Stimulated activated CD4-positive, alpha-beta T cell treated with anti-CD3 and anti-CD28 coated beads, Interleukin-2, amount 100 ng/mL, for 48 hours (primary cell): ENCODE data around the gene RABGAP1L.

Experiments
- DNase-seq, 2 donors: peaks; one replicate each; pipeline ENCODE4 v3.0.0-alpha.2; 2020

RABGAP1L gene

DNA sequence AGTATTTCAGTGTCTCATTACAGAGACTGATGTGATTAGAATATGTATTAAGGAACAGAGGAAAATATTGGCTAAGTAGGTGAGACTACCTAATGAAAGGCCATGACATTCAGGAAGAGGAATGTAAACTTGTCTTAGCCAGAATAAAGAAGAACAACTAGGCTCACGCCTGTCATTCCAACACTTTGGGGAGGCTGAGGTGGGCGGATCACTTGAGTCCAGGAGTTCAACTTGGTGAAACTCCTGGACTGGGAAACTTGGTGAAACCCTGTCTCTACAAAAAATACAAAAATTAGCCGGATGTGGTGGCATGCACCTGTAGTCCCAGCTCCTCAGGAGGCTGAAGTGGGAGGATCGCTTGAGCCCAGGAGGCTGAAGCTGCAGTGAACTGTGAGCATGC is 825.6 kb downstream of the RABGAP1L start:
- DNase-seq = no peak

DNA sequence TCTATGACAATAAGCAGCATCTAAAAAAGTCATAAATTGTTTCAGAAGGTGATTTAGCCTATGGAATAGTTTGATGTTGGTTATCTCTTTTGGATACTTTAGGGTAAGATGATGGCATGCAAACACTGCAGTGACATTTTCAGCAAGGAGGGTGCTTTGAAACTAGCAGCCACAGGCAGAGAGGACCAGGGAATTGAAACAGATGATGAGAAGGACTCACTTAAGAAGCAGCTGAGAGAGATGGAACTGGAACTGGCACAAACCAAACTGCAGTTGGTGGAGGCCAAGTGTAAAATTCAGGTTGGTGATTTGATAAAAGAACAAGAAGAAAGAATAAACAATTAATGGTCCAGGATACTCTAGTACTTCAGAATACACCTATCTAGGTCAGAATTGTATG is 829.2 kb downstream of the RABGAP1L start:
- DNase-seq = no peak

DNA sequence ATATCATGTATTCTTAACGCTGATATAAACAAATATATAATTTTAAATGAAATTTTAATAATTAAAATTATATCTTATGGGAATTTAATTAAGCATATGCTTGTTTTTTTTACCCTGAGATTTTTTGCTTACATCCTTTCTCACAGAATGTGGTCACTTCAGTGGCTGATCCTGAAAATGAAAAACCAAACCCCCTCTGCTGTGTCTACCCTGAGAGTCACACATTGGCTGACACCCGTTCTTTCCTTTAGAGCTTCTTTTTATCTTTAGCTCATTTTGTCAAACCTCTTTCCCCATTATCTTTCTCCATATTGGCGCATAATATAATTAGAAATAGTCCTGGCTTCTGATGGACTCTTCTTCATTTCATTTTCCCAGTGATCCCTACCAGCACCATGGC is 829.7 kb downstream of the RABGAP1L start:
- no peak for DNase-seq

DNA sequence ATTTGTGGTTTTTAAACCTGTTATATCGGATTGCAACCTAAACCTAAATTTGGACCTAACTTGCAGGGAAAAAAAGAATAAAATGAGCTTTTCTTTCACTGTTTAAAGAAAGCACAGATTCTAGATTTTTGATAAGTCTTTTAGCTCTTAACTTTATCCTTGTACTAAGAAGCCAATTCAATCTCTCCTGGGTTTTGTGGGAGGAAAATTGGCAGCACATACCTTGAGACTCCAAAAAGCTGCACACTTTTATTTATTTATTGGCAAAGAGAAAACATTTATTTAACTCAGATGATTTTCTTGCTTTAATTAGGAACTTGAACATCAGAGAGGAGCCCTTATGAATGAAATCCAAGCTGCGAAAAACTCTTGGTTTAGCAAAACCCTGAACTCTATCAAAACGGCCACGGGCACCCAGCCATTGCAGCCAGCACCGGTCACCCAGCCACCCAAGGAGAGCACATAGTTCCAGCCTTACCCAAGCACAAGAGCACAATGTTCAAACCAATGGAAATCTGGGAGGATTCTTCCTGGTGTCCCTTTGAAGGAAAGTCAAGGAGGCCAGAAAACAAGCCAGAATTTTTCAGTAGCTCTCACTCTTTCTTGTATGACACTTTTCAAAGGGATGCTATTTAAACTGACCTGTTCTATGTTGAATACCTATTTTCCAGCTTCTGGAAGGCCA is 830.4 kb downstream of the RABGAP1L start:
- no peak for DNase-seq

DNA sequence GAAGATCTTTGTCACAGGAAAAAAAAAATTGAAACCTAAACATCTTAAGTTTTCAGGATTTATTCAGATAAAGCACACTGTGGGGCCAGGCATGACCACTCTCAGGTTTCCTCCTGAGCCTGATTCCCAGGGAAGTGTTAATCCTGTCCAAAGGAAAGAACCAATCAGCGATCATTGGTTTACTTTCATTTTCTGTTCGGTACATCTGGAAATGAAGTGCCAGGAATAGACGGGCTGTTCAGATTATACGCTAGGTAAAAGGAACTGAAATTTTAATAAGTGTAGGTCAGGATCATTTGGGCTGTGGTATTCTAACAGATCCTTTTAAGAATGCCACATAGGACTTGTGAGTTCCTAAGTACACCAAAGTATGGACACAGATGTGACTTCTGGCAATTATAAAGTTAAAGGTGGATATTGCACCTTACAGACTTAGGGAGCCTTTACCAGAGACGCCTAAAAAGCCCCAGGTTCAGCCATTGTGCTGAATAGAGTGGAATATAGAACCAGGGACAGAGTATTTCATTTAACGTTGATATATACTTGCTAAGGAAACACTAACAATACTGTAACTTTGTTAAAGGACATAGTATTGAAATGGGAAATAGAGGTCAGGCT is 831.2 kb downstream of the RABGAP1L start:
- no peak for DNase-seq

DNA sequence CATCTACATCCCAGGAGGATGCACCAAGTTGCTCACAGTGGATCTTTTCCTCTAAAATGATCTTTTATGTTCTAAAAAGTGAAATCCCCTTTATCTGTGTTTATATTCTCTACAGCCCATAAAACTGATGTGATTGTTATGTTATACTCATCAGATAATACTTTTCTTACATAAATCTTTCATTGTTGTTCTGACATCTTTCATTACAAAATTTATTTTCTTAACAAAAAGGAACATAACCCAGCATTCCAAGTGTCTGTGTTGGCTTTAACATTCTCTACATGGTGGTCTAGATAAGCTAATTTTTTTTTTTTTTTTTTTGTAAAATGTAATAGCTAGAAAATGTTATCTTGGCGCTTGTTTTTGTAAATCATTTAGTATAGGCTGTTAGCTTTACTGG is 832.2 kb downstream of the RABGAP1L start:
- DNase-seq = no peak

DNA sequence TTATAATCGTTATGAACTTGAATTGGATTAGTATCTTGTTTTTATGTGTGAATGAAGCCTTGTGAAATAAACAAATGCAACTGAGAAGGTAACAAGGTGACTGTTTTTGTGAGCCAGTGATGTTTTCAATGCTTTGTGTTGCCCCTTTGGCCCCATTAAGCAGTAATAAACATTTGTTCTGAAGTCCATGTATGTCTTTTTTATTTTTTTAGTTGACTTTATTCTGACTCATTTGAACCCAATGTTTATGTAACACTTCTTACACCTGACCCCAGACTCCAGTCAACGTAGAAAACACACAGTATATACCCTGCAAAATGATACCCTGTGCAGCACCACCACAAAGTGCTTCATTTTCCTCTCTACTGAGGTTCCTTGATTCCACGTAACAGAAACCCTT is 835.8 kb downstream of the RABGAP1L start:
- DNase-seq = no peak

DNA sequence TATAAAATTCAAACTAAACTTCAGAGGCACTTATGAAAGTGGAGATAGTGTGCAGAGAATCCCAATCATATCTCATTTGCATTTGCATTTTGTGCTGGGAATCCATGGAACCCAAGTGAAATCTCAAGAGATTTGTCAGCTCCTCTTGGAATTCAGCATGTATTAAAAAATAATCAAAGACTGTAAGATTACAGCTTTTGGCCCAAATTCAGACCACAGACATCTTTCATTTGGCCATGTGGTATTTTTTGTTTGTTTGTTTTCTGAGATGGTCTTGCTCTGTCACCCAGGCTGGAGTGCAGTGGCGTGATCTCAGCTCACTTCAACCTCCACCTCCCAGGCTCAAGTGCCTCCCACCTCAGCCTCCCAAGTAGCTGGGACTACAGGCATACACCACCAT is 836.6 kb downstream of the RABGAP1L start:
- DNase-seq = no peak

DNA sequence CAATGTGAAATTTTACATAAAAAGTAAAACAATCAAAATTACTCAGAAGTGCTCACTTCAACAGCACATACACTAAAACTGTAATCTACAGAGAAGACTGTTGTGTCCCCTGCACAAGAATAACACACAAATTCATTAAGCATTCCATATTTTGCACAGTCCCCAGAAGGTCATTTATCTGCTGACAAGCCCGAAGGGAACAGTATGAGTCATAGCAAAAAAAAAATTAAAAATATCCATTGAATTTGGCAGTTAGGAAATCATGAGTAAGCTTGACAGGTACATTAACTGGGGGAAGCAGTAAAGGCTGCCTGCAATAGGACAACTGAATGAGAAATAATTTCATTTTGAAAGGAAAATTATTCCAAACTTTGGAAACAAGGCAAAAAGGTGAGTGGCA is 837.2 kb downstream of the RABGAP1L start:
- DNase-seq = no peak

DNA sequence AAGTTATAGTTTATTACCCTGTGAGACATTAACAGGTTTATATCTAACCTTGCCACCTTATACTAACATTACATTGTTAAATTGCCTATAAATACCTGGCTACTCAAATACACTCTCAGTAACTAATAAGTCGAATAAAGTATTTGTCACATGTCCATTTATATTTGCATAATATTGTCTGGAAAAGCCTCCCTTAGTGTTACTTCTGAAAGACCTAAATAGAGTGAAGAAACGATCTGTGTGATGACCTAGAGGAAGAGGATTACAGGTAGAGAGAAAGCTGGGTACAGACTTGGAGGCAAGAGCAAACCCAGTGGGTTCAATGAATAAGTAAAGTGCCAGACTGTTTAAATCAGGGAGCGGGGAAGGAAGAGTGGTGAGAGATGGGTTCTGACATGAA is 837.7 kb downstream of the RABGAP1L start:
- DNase-seq = no peak

DNA sequence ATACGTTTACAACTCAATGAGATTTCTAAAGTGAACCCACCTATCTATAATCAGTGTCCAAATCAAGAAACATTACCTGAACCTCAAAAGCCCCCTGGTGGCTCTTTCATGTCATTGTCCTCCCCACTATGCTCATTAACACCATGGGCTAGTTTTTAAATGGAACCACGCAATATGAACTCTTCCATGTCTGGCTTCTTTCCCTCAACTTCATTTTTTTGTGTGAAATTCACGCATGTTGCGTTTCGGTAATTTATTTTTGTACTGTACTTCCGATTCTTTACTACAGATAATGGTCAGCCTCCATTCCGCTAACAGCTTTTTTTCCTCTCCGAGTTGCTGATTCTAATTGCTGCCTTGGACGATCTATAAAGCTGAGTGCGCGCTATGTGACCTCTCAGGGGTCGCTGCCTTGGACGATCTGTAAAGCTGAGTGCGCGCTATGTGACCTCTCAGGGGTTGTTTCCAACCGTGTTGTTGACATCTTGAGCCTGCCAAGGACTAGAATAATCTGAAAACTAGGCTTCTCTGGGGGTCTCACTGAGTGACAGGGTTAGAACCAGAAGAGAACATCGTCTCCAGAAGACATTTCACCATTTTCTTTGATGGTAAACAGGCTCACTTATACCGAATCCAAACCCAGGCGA is 839.4 kb downstream of the RABGAP1L start:
- DNase-seq = peak in 1 of 2 donors; percentile 19

DNA sequence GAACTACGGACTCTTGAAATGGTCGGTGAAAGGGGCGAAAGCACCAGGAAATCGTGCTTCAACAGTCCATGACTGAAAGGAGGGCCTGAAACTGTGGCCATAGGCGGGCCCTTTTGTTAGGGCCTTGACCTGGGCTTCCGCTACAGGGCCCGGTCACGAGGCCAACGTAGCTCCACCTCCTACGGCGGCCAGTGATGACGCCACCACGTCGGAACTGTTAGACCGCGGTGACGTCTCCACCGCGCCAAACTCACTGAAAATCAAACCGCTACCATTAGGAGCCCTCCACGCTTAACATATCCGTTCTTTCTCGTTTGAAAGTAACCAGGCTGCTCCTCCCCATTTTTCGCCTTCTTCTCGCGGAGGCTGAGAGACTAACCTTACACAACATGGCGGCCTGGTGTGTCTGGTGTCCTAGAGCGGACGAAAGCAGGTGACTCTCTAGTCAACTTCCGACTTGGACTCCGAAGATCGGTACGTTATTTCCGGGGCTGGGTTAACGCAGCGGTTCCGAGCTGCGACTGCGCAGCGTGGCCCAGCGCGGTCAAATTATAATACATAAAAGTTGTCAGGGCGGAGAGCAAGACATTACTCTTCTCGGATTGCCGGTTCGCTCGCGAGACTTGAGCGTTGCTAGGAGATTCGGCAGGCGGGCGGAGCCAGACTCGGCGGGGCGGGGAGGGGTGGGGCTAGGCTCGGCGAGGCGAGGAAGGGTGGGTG is 840.1 kb downstream of the RABGAP1L start:
- DNase-seq = peak; percentile 93 to 95

DNA sequence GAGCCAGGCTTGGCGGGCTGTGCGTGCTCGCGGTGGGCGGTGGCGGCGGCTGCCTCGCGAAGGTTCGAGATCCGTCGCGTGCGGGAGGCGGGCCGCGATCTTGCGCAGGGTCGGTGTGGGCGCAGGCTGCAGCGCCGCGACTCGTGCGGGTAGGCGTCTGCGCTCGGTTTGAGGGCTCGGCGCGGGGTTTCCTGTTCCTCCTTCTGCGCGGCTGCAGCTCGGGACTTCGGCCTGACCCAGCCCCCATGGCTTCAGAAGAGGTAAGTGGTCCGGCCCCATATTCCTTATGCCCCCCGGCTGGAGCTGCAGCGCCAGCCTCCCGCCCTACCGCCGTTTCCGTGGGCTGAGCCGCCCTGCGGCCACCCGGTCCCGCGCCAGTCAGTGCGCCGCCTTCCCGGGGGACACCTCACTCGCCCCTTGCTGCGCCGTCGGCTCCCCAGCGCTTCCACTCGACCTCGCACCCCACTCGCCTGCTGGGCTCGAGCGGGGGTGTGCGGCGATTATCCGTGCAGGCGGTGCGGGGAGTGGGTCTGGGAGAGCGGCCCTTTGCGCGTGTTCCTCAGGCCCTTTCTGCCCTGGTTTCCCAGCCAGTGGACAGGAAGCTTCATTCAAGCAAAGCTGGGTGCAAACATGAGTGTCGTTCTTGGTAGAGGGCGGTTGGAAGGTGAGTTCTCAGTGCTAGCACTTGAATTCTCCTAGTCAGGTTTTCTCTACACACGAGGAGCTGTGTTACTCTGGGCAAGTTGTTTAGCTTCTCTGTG is 840.8 kb downstream of the RABGAP1L start, which contains the start of gene CACYBP:
Gene CACYBP, plus strand, starts transcription at position 12 of the 761 bp plus-strand sequence. Its CDS starts 234 bp downstream, at position 246.
- peak in 1 of 2 donors; percentile 36 for DNase-seq

DNA sequence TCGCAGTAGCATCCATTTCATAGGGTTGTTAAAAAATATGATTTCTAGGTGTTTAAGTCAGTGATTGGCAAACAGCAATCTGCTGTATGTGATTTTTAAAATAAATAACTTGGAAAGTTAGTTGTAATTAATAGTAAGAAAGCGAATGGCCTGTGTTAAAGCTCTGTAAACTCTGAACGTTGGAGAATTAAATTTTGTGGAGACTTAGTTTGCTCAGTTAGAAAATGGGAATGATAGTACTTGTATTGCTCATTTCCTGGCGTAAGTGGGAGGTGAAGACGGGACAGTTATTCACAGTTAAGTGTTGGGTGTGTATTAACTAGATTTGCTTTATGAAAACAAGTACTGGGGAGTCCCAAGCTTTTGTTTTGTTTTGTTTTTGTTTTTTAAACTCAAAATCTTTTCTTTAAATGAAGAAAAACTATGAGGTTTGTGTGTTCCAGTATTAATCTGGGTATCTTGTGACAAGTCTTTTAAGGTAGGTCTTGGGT is 841.4 kb downstream of the RABGAP1L start:
- no peak for DNase-seq

DNA sequence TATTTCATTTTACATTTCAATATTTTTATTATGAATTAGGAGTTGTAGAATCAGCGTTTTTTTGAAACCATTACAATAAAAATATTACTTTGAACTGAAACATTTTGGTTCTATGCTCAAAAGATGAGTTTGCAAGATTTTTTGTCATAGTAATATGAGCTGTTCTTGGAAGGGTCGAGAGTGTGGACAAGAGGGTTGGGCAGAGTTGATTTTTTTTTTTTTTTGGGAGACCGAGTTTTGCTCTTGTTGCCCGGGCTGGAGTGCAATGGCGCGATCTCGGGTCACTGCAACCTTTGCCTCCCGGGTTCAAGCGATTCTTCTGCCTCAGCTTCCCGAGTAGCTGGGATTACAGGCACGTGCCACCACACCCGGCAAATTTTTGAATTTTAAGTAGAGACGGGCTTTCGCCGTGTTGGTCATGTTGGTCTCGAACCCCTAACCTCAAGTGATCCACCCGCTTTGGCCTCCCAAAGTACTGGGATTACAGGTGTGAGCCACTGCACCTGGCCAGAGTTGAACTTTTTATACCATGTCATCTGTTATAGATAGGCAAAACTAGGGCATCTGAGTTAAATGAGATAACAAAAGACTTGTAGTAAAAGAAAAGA is 843.7 kb downstream of the RABGAP1L start:
- DNase-seq = no peak

DNA sequence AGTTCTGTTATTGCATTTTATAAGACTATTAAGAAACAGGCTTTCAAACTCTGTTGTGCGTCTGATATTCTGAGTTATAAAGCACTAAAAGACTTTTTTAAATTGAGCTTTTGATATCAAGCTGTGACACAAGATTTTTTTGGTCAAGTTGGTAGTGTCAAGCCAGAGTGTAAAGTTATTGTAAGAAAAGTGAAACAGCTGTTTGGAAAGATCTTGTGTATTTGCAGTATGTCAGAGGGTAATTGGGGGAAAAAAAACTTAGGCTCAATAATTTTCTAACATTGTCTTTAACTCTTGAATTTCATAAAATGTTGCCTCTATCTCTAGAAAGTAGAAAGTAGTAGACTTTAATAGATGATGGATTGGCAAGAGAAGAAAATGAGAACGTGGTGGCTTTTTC is 844.2 kb downstream of the RABGAP1L start:
- no peak for DNase-seq

DNA sequence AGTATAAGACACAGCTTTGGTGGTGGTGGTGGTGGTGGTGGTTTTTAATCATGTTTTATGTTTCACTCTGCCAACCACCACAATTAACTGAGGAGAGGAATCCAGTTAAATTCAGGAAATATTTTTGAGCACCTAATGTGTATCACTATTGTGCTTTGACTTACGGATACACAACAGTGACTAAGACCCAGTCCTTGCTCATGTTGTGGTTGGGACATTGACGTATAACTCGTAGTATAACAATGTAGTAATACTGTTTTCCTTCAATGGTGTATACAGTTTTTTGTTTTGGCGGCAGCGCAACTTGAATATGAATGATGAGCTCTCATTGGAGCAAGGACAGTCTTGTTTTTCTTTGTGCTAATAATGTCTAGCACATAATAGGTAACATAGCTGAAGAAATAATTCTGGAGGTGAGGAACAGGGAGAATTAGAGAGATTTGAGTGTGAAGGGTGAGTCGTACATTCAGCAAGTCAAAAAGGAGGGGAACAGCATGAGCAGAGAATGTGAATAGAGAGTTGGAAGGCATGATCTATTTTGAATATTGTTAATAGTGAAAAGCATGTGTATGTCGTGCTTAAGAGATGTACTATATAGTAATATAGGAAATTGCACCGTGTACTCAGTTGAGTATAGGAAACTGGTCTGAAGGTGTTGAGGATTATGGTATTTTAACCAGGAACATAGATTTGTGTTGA is 845.9 kb downstream of the RABGAP1L start:
- no peak for DNase-seq

DNA sequence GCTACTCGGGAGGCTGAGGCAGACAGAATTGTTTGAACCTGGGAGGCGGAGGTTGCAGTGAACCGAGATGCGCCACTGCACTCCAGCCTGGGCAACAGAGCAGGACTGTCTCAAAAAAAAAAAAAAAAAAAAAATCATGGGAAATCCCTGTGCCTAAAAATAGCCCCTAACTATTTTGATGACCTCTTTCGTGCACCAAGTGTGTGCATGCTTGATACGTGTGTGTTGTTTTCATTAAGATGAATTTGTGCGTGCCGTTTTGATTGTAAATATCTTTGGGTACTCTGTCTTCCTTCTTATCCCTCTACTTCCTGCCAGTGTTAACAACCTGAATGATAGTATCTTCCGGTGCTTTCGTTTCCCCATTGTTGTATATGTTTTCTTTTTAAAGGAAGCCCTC is 850.2 kb downstream of the RABGAP1L start:
- no peak for DNase-seq

DNA sequence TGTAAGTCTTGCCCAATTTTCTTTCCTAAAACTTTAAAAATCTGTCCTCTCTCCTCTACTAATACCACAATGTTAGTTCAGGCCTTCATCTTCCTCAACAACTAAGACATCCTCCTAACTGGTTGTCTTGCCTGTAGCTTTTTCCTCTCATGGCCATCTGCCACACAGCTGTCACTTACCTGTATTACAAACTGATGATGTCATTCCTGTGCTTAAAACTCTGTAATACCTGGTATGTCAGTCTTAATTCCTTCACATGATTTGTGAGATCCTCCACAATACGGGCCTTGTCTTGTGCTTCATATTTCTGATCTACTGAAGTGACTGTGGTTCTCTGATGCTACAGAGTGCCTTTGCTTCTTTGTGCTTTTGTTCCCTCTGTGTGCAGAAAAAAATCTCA is 854.1 kb downstream of the RABGAP1L start:
- no peak for DNase-seq

DNA sequence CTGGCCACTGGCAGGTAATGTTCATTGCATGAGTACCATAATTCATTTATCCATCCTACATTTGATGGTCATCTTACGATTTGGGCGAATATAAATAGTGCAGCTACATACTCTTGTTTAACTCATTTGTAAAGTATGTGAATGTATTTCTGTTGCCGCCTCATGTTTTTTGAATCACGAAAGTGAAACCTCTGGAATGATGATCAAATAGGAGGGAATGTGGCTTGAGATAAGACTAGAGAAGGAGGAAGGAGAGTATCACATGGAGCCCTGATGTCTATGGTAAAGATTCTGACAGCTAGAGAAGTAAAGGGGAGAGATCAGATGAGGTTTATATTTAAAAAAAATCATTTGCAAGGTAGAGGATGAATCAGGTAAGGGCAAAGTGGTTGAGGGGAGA is 855.9 kb downstream of the RABGAP1L start:
- DNase-seq = no peak

DNA sequence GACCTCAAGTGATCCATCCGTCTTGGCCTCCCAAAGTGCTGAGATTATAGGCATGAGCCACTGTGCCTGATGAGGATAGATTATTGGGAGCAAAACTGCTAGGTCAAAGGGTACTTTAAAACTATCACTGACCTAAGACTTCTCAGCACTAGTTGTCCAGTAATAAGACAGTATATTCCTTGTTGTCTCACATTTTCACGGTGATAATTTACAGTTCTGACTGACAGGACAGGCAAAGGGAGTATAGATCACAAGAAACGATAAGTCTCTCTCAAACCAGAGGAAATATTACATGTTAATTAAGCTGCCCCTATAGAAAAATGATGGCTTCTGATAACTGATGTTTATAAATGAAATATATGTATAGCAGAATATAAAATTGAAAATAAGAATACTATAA is 860.2 kb downstream of the RABGAP1L start:
- no peak for DNase-seq
